ENCODE results near the gene ZNF345.

Gene ZNF345

GRCh38 chr19:36850559-36851442, at the start of gene ZNF345:
Gene ZNF345, plus strand, starts transcription at chr19:36850876. Its CDS starts 25,955 bp downstream, at chr19:36876831.
- H3K36me3 Mint-ChIP-seq, result peaks cover 22% of the 10 kb centered on the region
- peaks cover 9% of the 10 kb centered on the region for H3K9me3 Mint-ChIP-seq
- no peak within 1 kb of the TSS for H3K27ac Mint-ChIP-seq
- no peaks in the 10 kb centered on the region for H3K27me3 Mint-ChIP-seq
- no peak within 1 kb of the TSS for H3K4me3 Mint-ChIP-seq
- ATAC-seq (ENCODE audit: low read depth) (peak; percentile 82), DNase-seq (ENCODE audit: low spot score in 2 of 2) (peak; percentile 75 to 77)
- peaks cover 8% of the 10 kb centered on the region for H3K4me1 Mint-ChIP-seq

GRCh38 chr19:36805364-36805763, 45.3 kb upstream of the ZNF345 start:
- Mint-ChIP-seq H3K27ac (no peak overlapping the region), H3K4me1 (no peaks in the 10 kb centered on the region), H3K27me3 (no peaks in the 10 kb centered on the region), H3K36me3 (peaks cover 51% of the 10 kb centered on the region), H3K9me3 (peaks cover 15% of the 10 kb centered on the region), H3K4me3 (no peak overlapping the region)
- DNase-seq (ENCODE audit: low spot score in 2 of 2) (no peak), ATAC-seq (ENCODE audit: low read depth) (no peak)

- H3K9me3 Mint-ChIP-seq, result peaks cover 21% of the 10 kb centered on the region
- no peaks in the 10 kb centered on the region for H3K27me3 Mint-ChIP-seq
- no peak for ATAC-seq (ENCODE audit: low read depth)
- H3K27ac Mint-ChIP-seq, result no peak overlapping the region
- H3K4me1 Mint-ChIP-seq, result no peaks in the 10 kb centered on the region
- DNase-seq (ENCODE audit: low spot score in 2 of 2), result no peak
- no peak overlapping the region for H3K4me3 Mint-ChIP-seq
- peaks cover 51% of the 10 kb centered on the region for H3K36me3 Mint-ChIP-seq
Measured at GRCh38 chr19:36807029-36807428, 43.6 kb upstream of the ZNF345 start.

- DNase-seq (ENCODE audit: low spot score in 2 of 2) (no peak), ATAC-seq (ENCODE audit: low read depth) (no peak)
- no peak overlapping the region for H3K27ac Mint-ChIP-seq
- H3K9me3 Mint-ChIP-seq, result peaks cover 6% of the 10 kb centered on the region
- H3K4me3 Mint-ChIP-seq, result no peak overlapping the region
- no peaks in the 10 kb centered on the region for H3K4me1 Mint-ChIP-seq
- no peaks in the 10 kb centered on the region for H3K27me3 Mint-ChIP-seq
- peaks cover 52% of the 10 kb centered on the region for H3K36me3 Mint-ChIP-seq
Measured at GRCh38 chr19:36819130-36819630, 31.5 kb upstream of the ZNF345 start.

- Mint-ChIP-seq H3K27ac (no peak overlapping the region), H3K4me1 (no peaks in the 10 kb centered on the region), H3K36me3 (peaks cover 64% of the 10 kb centered on the region), H3K4me3 (no peak overlapping the region), H3K9me3 (peaks cover 15% of the 10 kb centered on the region), H3K27me3 (no peaks in the 10 kb centered on the region)
- DNase-seq (ENCODE audit: low spot score in 2 of 2), result no peak
- no peak for ATAC-seq (ENCODE audit: low read depth)
Measured at GRCh38 chr19:36821758-36822157, 28.9 kb upstream of the ZNF345 start.

GRCh38 chr19:36833430-36833829, 17.2 kb upstream of the ZNF345 start:
- H3K9me3 Mint-ChIP-seq, result peaks cover 19% of the 10 kb centered on the region
- H3K4me1 Mint-ChIP-seq, result no peaks in the 10 kb centered on the region
- no peak overlapping the region for H3K27ac Mint-ChIP-seq
- H3K36me3 Mint-ChIP-seq, result peaks cover 48% of the 10 kb centered on the region
- no peak overlapping the region for H3K4me3 Mint-ChIP-seq
- no peak for DNase-seq (ENCODE audit: low spot score in 2 of 2)
- H3K27me3 Mint-ChIP-seq, result no peaks in the 10 kb centered on the region
- ATAC-seq (ENCODE audit: low read depth), result no peak

- H3K27ac Mint-ChIP-seq, result no peak overlapping the region
- peaks cover 5% of the 10 kb centered on the region for H3K4me1 Mint-ChIP-seq
- H3K4me3 Mint-ChIP-seq, result no peak overlapping the region
- DNase-seq (ENCODE audit: low spot score in 2 of 2) (no peak), ATAC-seq (ENCODE audit: low read depth) (no peak)
- no peaks in the 10 kb centered on the region for H3K27me3 Mint-ChIP-seq
- peaks cover 12% of the 10 kb centered on the region for H3K9me3 Mint-ChIP-seq
- peaks cover 33% of the 10 kb centered on the region for H3K36me3 Mint-ChIP-seq
Measured at GRCh38 chr19:36837176-36837905, 13.3 kb upstream of the ZNF345 start.

GRCh38 chr19:36837906-36838783, 12.5 kb upstream of the ZNF345 start, which contains the start of gene ZNF790:
Gene ZNF790, minus strand, starts transcription at chr19:36838387. Its CDS starts 12,768 bp downstream, at chr19:36825619.
- DNase-seq (ENCODE audit: low spot score in 2 of 2), result peak; percentile 75 to 89
- Mint-ChIP-seq H3K4me1 (peaks cover 5% of the 10 kb centered on the region), H3K27me3 (no peaks in the 10 kb centered on the region), H3K4me3 (peak within 1 kb of the TSS; percentile 50), H3K36me3 (peaks cover 33% of the 10 kb centered on the region), H3K27ac (peak within 1 kb of the TSS; percentile 5), H3K9me3 (peaks cover 11% of the 10 kb centered on the region)
- ATAC-seq (ENCODE audit: low read depth), result peak; percentile 93

- Mint-ChIP-seq H3K4me3 (peak overlapping the region; percentile 50), H3K36me3 (peaks cover 30% of the 10 kb centered on the region), H3K27ac (peak overlapping the region; percentile 5)
Measured at GRCh38 chr19:36838784-36839324, 11.8 kb upstream of the ZNF345 start.

GRCh38 chr19:36847968-36848367, 2.7 kb upstream of the ZNF345 start:
- Mint-ChIP-seq H3K4me3 (no peak overlapping the region), H3K27me3 (no peaks in the 10 kb centered on the region), H3K27ac (no peak overlapping the region), H3K36me3 (peaks cover 21% of the 10 kb centered on the region), H3K4me1 (peaks cover 5% of the 10 kb centered on the region), H3K9me3 (peaks cover 8% of the 10 kb centered on the region)
- DNase-seq (ENCODE audit: low spot score in 2 of 2) (no peak), ATAC-seq (ENCODE audit: low read depth) (no peak)

More at GRCh38 chr19:36838784-36839324, 11.8 kb upstream of the ZNF345 start:
- ATAC-seq (ENCODE audit: low read depth) (no peak), DNase-seq (ENCODE audit: low spot score in 2 of 2) (no peak)
- Mint-ChIP-seq H3K9me3 (peaks cover 11% of the 10 kb centered on the region), H3K27me3 (no peaks in the 10 kb centered on the region), H3K4me1 (peaks cover 5% of the 10 kb centered on the region)

- peaks cover 23% of the 10 kb centered on the region for H3K36me3 Mint-ChIP-seq
- H3K4me3 Mint-ChIP-seq, result no peak overlapping the region
- ATAC-seq (ENCODE audit: low read depth), result peak; percentile 87
- H3K27me3 Mint-ChIP-seq, result no peaks in the 10 kb centered on the region
- H3K4me1 Mint-ChIP-seq, result peaks cover 8% of the 10 kb centered on the region
- DNase-seq (ENCODE audit: low spot score in 2 of 2), result peak; percentile 78 to 79
- peaks cover 10% of the 10 kb centered on the region for H3K9me3 Mint-ChIP-seq
- H3K27ac Mint-ChIP-seq, result no peak overlapping the region
Measured at GRCh38 chr19:36849701-36850558, 746 bp upstream of the ZNF345 start.

- H3K27ac Mint-ChIP-seq, result no peak overlapping the region
- peaks cover 26% of the 10 kb centered on the region for H3K36me3 Mint-ChIP-seq
- H3K4me3 Mint-ChIP-seq, result no peak overlapping the region
- H3K9me3 Mint-ChIP-seq, result peaks cover 11% of the 10 kb centered on the region
- DNase-seq (ENCODE audit: low spot score in 2 of 2), result no peak
- H3K27me3 Mint-ChIP-seq, result no peaks in the 10 kb centered on the region
- H3K4me1 Mint-ChIP-seq, result peaks cover 6% of the 10 kb centered on the region
- no peak for ATAC-seq (ENCODE audit: low read depth)
Measured at GRCh38 chr19:36851898-36852297, 1.2 kb downstream of the ZNF345 start.

Data from memory B cell (primary cell).